CD4-positive, alpha-beta memory T cell (primary cell): ENCODE measurements around the gene SH3PXD2B. TPM values are rescaled to one million over a fixed set of nuclear protein-coding genes. Genes with fewer than 3 reads are reported as not detected.

ENCODE experiments used
- CTCF ChIA-PET: fragments of 350-600 bp; sonication (Branson Sonifier 250); formaldehyde crosslinking; loops from one replicate; lab custom pipeline; 2021; ENCODE audit warnings: inconsistent platforms; ENCODE audit not compliant: partially characterized antibody; lab: Charles Lee
- POLR2A ChIA-PET: fragments of 350-600 bp; sonication (Branson Sonifier 250); formaldehyde crosslinking; loops from one replicate; lab custom pipeline; 2021; ENCODE audit not compliant: partially characterized antibody; lab: Charles Lee
- DNase-seq, 5 donors: peaks; one replicate each; pipeline versions ENCODE4 v3.0.0 to v3.0.0-alpha.2; 2020 to 2022; ENCODE audit warnings: mixed read lengths in 1 of 5
- H3K27ac ChIP-seq: one replicate; pipeline ENCODE4 v1.7.0; 2013; ENCODE audit warnings: low read depth, low read length
- H3K27me3 ChIP-seq: 2 replicates; pipeline ENCODE4 v1.7.0; 2013; ENCODE audit warnings: mild to moderate bottlenecking, low read length, moderate library complexity; ENCODE audit not compliant: insufficient read depth
- H3K36me3 ChIP-seq: 2 replicates; pipeline ENCODE4 v1.7.0; 2013; ENCODE audit warnings: mild to moderate bottlenecking, low read length, moderate library complexity; ENCODE audit not compliant: insufficient read depth
- H3K4me1 ChIP-seq: 2 replicates; pipeline ENCODE4 v1.7.0; 2013; ENCODE audit warnings: mild to moderate bottlenecking, low read length, moderate library complexity; ENCODE audit not compliant: insufficient read depth
- H3K4me3 ChIP-seq, 2 donors: one replicate each; pipeline ENCODE4 v1.7.0; 2013; ENCODE audit warnings: low read length in 2 of 2, mild to moderate bottlenecking in 1 of 2
- H3K9me3 ChIP-seq, 2 donors: one replicate each; pipeline ENCODE4 v1.7.0; 2013; ENCODE audit warnings: low read length in 2 of 2, control low read depth in 1 of 2; ENCODE audit not compliant: control insufficient read depth in 1 of 2
- H3K27ac Mint-ChIP-seq, 7 donors: one replicate each; pipeline ENCODE4 v1.8.0; 2020 to 2021; ENCODE audit warnings: mixed read lengths in 7 of 7, mild to moderate bottlenecking in 6 of 7, inconsistent platforms in 3 of 7, moderate library complexity in 3 of 7
- H3K27me3 Mint-ChIP-seq, 2 donors: one replicate each; pipeline ENCODE4 v1.8.0; 2020 to 2021; ENCODE audit warnings: mixed read lengths in 2 of 2
- H3K36me3 Mint-ChIP-seq, 2 donors: one replicate each; pipeline ENCODE4 v1.8.0; 2020 to 2021; ENCODE audit warnings: mixed read lengths in 2 of 2, inconsistent platforms in 1 of 2, mild to moderate bottlenecking in 1 of 2
- H3K4me1 Mint-ChIP-seq, 4 donors: one replicate each; pipeline ENCODE4 v1.8.0; 2020 to 2021; ENCODE audit warnings: mixed read lengths in 4 of 4, mild to moderate bottlenecking in 1 of 4
- H3K4me3 Mint-ChIP-seq, 8 donors: one replicate each; pipeline ENCODE4 v1.8.0; 2020 to 2021; ENCODE audit warnings: mixed read lengths in 8 of 8, mild to moderate bottlenecking in 7 of 8, moderate library complexity in 6 of 8, inconsistent platforms in 3 of 8
- H3K9me3 Mint-ChIP-seq, 8 donors: one replicate each; pipeline ENCODE4 v1.8.0; 2020 to 2021; ENCODE audit warnings: mixed read lengths in 8 of 8, mild to moderate bottlenecking in 5 of 8, inconsistent platforms in 3 of 8, moderate library complexity in 1 of 8
- intact Hi-C: fragments of 100-400 bp; cut with micrococcal nuclease; formaldehyde crosslinking; loops from one replicate; pipeline ENCODE4 v1.15.1; 2023
- polyA plus RNA-seq, 2 donors: library from polyadenylated mRNA; unstranded; fragments of 300-500 nt; fragmentation: Illumina TruSeq; gene quantifications; one replicate each; pipeline ENCODE4 v1.2.3, GENCODE V29; 2021
- total RNA-seq, 2 experiments: library from RNA; stranded (reverse); gene quantifications; one replicate each; pipeline ENCODE4 v1.2.3, GENCODE V29; 2021

The SH3PXD2B gene
- total and polyA plus RNA-seq, 4 experiments from 2014 or later, result 0.19 to 0.38 TPM; not detected in 2

- H3K27me3 ChIP-seq, result no peaks in the 10 kb centered on the region
- H3K4me1 ChIP-seq, result no peaks in the 10 kb centered on the region
- CTCF ChIA-PET, result interaction anchor here (7.7 kb wide), 1 partner anchor 221 kb away, joined by 52 read pairs; no protein-coding TSS in a partner anchor
- no peak overlapping the region for H3K4me3 Mint-ChIP-seq
- peaks cover 0 to 1% (median under 1%) of the 10 kb centered on the region in 4 donors for H3K4me1 Mint-ChIP-seq
- no peaks in the 10 kb centered on the region for H3K36me3 Mint-ChIP-seq
- H3K27me3 Mint-ChIP-seq, result peaks cover 3 to 4% of the 10 kb centered on the region in 2 donors
- no peaks in the 10 kb centered on the region for H3K9me3 ChIP-seq
- H3K4me3 ChIP-seq, result no peak overlapping the region
- intact Hi-C loops, result no loop called here
- no peak overlapping the region for H3K27ac ChIP-seq
- POLR2A ChIA-PET, result no interaction called here
- H3K9me3 Mint-ChIP-seq, result no peaks in the 10 kb centered on the region
- no peak for DNase-seq
- H3K27ac Mint-ChIP-seq, result no peak overlapping the region
- H3K36me3 ChIP-seq, result no peaks in the 10 kb centered on the region
These were observed 23.1 kb upstream of the SH3PXD2B start for GRCh38 chr5:172477466-172477865.

GRCh38 chr5:172474293-172474692 lies 20.0 kb upstream of the SH3PXD2B start:
- Histone ChIP-seq H3K36me3 (no peaks in the 10 kb centered on the region), H3K27ac (no peak overlapping the region), H3K27me3 (no peaks in the 10 kb centered on the region), H3K9me3 (no peaks in the 10 kb centered on the region), H3K4me3 (no peak overlapping the region), H3K4me1 (no peaks in the 10 kb centered on the region)
- ChIA-PET CTCF (interaction anchor here (0.6 to 4.5 kb wide), 2 partner anchors 223 to 400 kb away, joined by 3 to 21 read pairs; no protein-coding TSS in a partner anchor), POLR2A (no interaction called here)
- Mint-ChIP-seq H3K27ac (no peak overlapping the region), H3K4me3 (no peak overlapping the region), H3K4me1 (peaks cover 0 to 1% (median under 1%) of the 10 kb centered on the region in 4 donors), H3K36me3 (no peaks in the 10 kb centered on the region), H3K9me3 (no peaks in the 10 kb centered on the region), H3K27me3 (peaks cover 5 to 10% of the 10 kb centered on the region in 2 donors)
- intact Hi-C loops, result no loop called here
- DNase-seq, result no peak

GRCh38 chr5:172473427-172473826 lies 19.1 kb upstream of the SH3PXD2B start:
- DNase-seq, result no peak
- intact Hi-C loops, result no loop called here
- Mint-ChIP-seq H3K27me3 (peaks cover 7 to 10% of the 10 kb centered on the region in 2 donors), H3K27ac (no peak overlapping the region), H3K4me1 (no peaks in the 10 kb centered on the region), H3K9me3 (peaks cover 0 to 5% (median 1%) of the 10 kb centered on the region in 8 donors), H3K36me3 (no peaks in the 10 kb centered on the region), H3K4me3 (no peak overlapping the region)
- H3K4me3 ChIP-seq, result no peak overlapping the region
- CTCF ChIA-PET, result interaction anchor here (1.3 to 4.5 kb wide), 2 partner anchors 11 to 224 kb away, joined by 3 to 21 read pairs; no protein-coding TSS in a partner anchor
- H3K36me3 ChIP-seq, result no peaks in the 10 kb centered on the region
- H3K27me3 ChIP-seq, result no peaks in the 10 kb centered on the region
- no peaks in the 10 kb centered on the region for H3K4me1 ChIP-seq
- POLR2A ChIA-PET, result no interaction called here
- no peaks in the 10 kb centered on the region for H3K9me3 ChIP-seq
- no peak overlapping the region for H3K27ac ChIP-seq

GRCh38 chr5:172469697-172470096 lies 15.4 kb upstream of the SH3PXD2B start:
- Histone ChIP-seq H3K27me3 (no peaks in the 10 kb centered on the region), H3K27ac (no peak overlapping the region), H3K9me3 (no peaks in the 10 kb centered on the region), H3K36me3 (no peaks in the 10 kb centered on the region), H3K4me3 (no peak overlapping the region), H3K4me1 (no peaks in the 10 kb centered on the region)
- Mint-ChIP-seq H3K4me1 (no peaks in the 10 kb centered on the region), H3K9me3 (peaks cover 0 to 8% (median 3%) of the 10 kb centered on the region in 8 donors), H3K27me3 (peaks cover 9 to 10% of the 10 kb centered on the region in 2 donors), H3K4me3 (no peak overlapping the region), H3K36me3 (no peaks in the 10 kb centered on the region), H3K27ac (no peak overlapping the region)
- intact Hi-C loops, result no loop called here
- ChIA-PET CTCF (interaction anchor here (1.3 kb wide), 1 partner anchor 229 kb away, joined by 5 read pairs; no protein-coding TSS in a partner anchor), POLR2A (no interaction called here)
- no peak for DNase-seq

GRCh38 chr5:172466062-172466461 lies 11.7 kb upstream of the SH3PXD2B start:
- H3K27me3 Mint-ChIP-seq, result peaks cover 2 to 8% of the 10 kb centered on the region in 2 donors
- no peak overlapping the region for H3K27ac ChIP-seq
- peaks cover 0 to 21% (median 5%) of the 10 kb centered on the region in 8 donors for H3K9me3 Mint-ChIP-seq
- H3K36me3 ChIP-seq, result no peaks in the 10 kb centered on the region
- H3K36me3 Mint-ChIP-seq, result no peaks in the 10 kb centered on the region
- intact Hi-C loops, result no loop called here
- no peaks in the 10 kb centered on the region for H3K9me3 ChIP-seq
- H3K4me3 Mint-ChIP-seq, result no peak overlapping the region
- ChIA-PET CTCF (interaction anchor here (1.2 kb wide), 1 partner anchor 233 kb away, joined by 4 read pairs; no protein-coding TSS in a partner anchor), POLR2A (no interaction called here)
- peaks cover 2% of the 10 kb centered on the region for H3K4me1 ChIP-seq
- no peaks in the 10 kb centered on the region for H3K27me3 ChIP-seq
- no peak overlapping the region for H3K27ac Mint-ChIP-seq
- H3K4me3 ChIP-seq, result no peak overlapping the region
- DNase-seq, result no peak
- H3K4me1 Mint-ChIP-seq, result peaks cover 3 to 8% (median 6%) of the 10 kb centered on the region in 4 donors

- no peak overlapping the region for H3K27ac ChIP-seq
- H3K9me3 ChIP-seq, result no peaks in the 10 kb centered on the region
- no peaks in the 10 kb centered on the region for H3K36me3 Mint-ChIP-seq
- H3K4me3 ChIP-seq, result no peak overlapping the region
- no peaks in the 10 kb centered on the region for H3K36me3 ChIP-seq
- no peaks in the 10 kb centered on the region for H3K27me3 ChIP-seq
- H3K4me1 ChIP-seq, result peaks cover 7% of the 10 kb centered on the region
- H3K9me3 Mint-ChIP-seq, result peaks cover 0 to 15% (median 4%) of the 10 kb centered on the region in 8 donors
- intact Hi-C loops, result no loop called here
- H3K27ac Mint-ChIP-seq, result no peak overlapping the region
- peaks cover 2 to 14% of the 10 kb centered on the region in 2 donors for H3K27me3 Mint-ChIP-seq
- POLR2A ChIA-PET, result no interaction called here
- H3K4me1 Mint-ChIP-seq, result peaks cover 6 to 14% (median 11%) of the 10 kb centered on the region in 4 donors
- H3K4me3 Mint-ChIP-seq, result peak overlapping the region in 1 of 8 donors; percentile 1
- CTCF ChIA-PET, result interaction anchor here (1.1 to 5.7 kb wide), 5 partner anchors 10 to 234 kb away, joined by 3 to 56 read pairs (median 4); no protein-coding TSS in a partner anchor
- DNase-seq, result no peak
These were observed 8.7 kb upstream of the SH3PXD2B start for GRCh38 chr5:172463031-172463430.

- intact Hi-C loops, result no loop called here
- H3K27ac ChIP-seq, result no peak overlapping the region
- H3K27ac Mint-ChIP-seq, result no peak overlapping the region
- H3K9me3 Mint-ChIP-seq, result peaks cover 0 to 14% (median 3%) of the 10 kb centered on the region in 8 donors
- H3K4me3 Mint-ChIP-seq, result no peak overlapping the region
- H3K4me1 Mint-ChIP-seq, result peaks cover 7 to 18% (median 15%) of the 10 kb centered on the region in 4 donors
- DNase-seq, result no peak
- H3K4me1 ChIP-seq, result peaks cover 9% of the 10 kb centered on the region
- ChIA-PET POLR2A (interaction anchor here (0.9 kb wide), 1 partner anchor 20 kb away, joined by 3 read pairs; no protein-coding TSS in a partner anchor), CTCF (interaction anchor here (0.9 to 5.7 kb wide), 3 partner anchors 9 to 237 kb away, joined by 3 to 56 read pairs (median 18); no protein-coding TSS in a partner anchor)
- H3K36me3 ChIP-seq, result no peaks in the 10 kb centered on the region
- no peak overlapping the region for H3K4me3 ChIP-seq
- H3K27me3 Mint-ChIP-seq, result peaks cover 7 to 17% of the 10 kb centered on the region in 2 donors
- H3K9me3 ChIP-seq, result no peaks in the 10 kb centered on the region
- no peaks in the 10 kb centered on the region for H3K36me3 Mint-ChIP-seq
- H3K27me3 ChIP-seq, result no peaks in the 10 kb centered on the region
These were observed 5.4 kb upstream of the SH3PXD2B start for GRCh38 chr5:172459783-172460165.
